Stimulated activated effector memory CD8-positive, alpha-beta T cell treated with anti-CD3 and anti-CD28 coated beads, Interleukin-12 subunit alpha, Interleukin-12 subunit beta, amount 100 ng/mL, for 72 hours (primary cell): Measurements from ENCODE around the gene MYO9A.

Source experiments
- ATAC-seq: fragments of 150-1000 bp; cut with Tn5 transposase; 2 replicates; pipeline ENCODE4 v1.10.0; 2021
- DNase-seq, 2 donors: peaks; one replicate each; pipeline ENCODE4 v3.0.0; 2021 to 2022; ENCODE audit warnings: low spot score in 2 of 2
- H3K27ac Mint-ChIP-seq: one replicate; pipeline ENCODE4 v1.8.0; 2022; ENCODE audit warnings: mild to moderate bottlenecking, mixed read lengths
- H3K36me3 Mint-ChIP-seq: one replicate; pipeline ENCODE4 v1.8.0; 2022; ENCODE audit warnings: mild to moderate bottlenecking, mixed read lengths
- H3K4me1 Mint-ChIP-seq: one replicate; pipeline ENCODE4 v1.8.0; 2022; ENCODE audit warnings: mixed read lengths
- H3K4me3 Mint-ChIP-seq: one replicate; pipeline ENCODE4 v1.8.0; 2022; ENCODE audit warnings: mild to moderate bottlenecking, mixed read lengths
- H3K9me3 Mint-ChIP-seq: one replicate; pipeline ENCODE4 v1.8.0; 2022; ENCODE audit warnings: mixed read lengths

The MYO9A gene

GRCh38 chr15:71781179-71781964, 336.6 kb downstream of the MYO9A start:
- Mint-ChIP-seq H3K4me3 (peak overlapping the region; percentile 69), H3K9me3 (no peaks in the 10 kb centered on the region), H3K4me1 (peaks cover 32% of the 10 kb centered on the region), H3K27ac (peak overlapping the region; percentile 86), H3K36me3 (no peaks in the 10 kb centered on the region)
- ATAC-seq (peak; percentile 93), DNase-seq (no peak)

GRCh38 chr15:71780115-71780976, 337.6 kb downstream of the MYO9A start:
- no peaks in the 10 kb centered on the region for H3K36me3 Mint-ChIP-seq
- peak overlapping the region; percentile 43 for H3K27ac Mint-ChIP-seq
- DNase-seq = peak in 1 of 2 donors; percentile 65
- H3K4me1 Mint-ChIP-seq = peaks cover 32% of the 10 kb centered on the region
- peak; percentile 43 for ATAC-seq
- no peaks in the 10 kb centered on the region for H3K9me3 Mint-ChIP-seq
- H3K4me3 Mint-ChIP-seq = peak overlapping the region; percentile 69

GRCh38 chr15:71779073-71779797, 338.7 kb downstream of the MYO9A start:
- ATAC-seq (no peak), DNase-seq (no peak)
- H3K4me3 Mint-ChIP-seq = no peak overlapping the region
- H3K27ac Mint-ChIP-seq = no peak overlapping the region
- peaks cover 26% of the 10 kb centered on the region for H3K4me1 Mint-ChIP-seq
- no peaks in the 10 kb centered on the region for H3K36me3 Mint-ChIP-seq
- no peaks in the 10 kb centered on the region for H3K9me3 Mint-ChIP-seq

- no peak for DNase-seq
- Mint-ChIP-seq H3K27ac (peak overlapping the region; percentile 23), H3K9me3 (no peaks in the 10 kb centered on the region), H3K4me3 (no peak overlapping the region), H3K36me3 (no peaks in the 10 kb centered on the region), H3K4me1 (peaks cover 26% of the 10 kb centered on the region)
- no peak for ATAC-seq
Observed at GRCh38 chr15:71777216-71777943, 340.6 kb downstream of the MYO9A start.

- H3K4me1 Mint-ChIP-seq = peaks cover 21% of the 10 kb centered on the region
- DNase-seq (no peak), ATAC-seq (no peak)
- H3K4me3 Mint-ChIP-seq = no peak overlapping the region
- H3K27ac Mint-ChIP-seq = no peak overlapping the region
- H3K9me3 Mint-ChIP-seq = no peaks in the 10 kb centered on the region
- no peaks in the 10 kb centered on the region for H3K36me3 Mint-ChIP-seq
Observed at GRCh38 chr15:71776304-71776703, 341.6 kb downstream of the MYO9A start.

GRCh38 chr15:71775856-71776255, 342.1 kb downstream of the MYO9A start:
- no peak for ATAC-seq
- Mint-ChIP-seq H3K4me1 (peaks cover 16% of the 10 kb centered on the region), H3K9me3 (no peaks in the 10 kb centered on the region), H3K27ac (no peak overlapping the region), H3K36me3 (no peaks in the 10 kb centered on the region), H3K4me3 (no peak overlapping the region)
- no peak for DNase-seq

GRCh38 chr15:71773206-71773859, 344.6 kb downstream of the MYO9A start:
- H3K4me3 Mint-ChIP-seq = no peak overlapping the region
- DNase-seq (no peak), ATAC-seq (no peak)
- no peaks in the 10 kb centered on the region for H3K9me3 Mint-ChIP-seq
- H3K36me3 Mint-ChIP-seq = no peaks in the 10 kb centered on the region
- H3K4me1 Mint-ChIP-seq = peaks cover 1% of the 10 kb centered on the region
- H3K27ac Mint-ChIP-seq = no peak overlapping the region
